GM21360 (cell line): ENCODE data around the gene TMEM141.

ENCODE experiments used
- ATAC-seq: cut with Tn5 transposase; IDR thresholded peaks from one replicate; pipeline ENCODE4 v1.9.1; 2021; ENCODE audit warnings: mild to moderate bottlenecking, moderate library complexity; ENCODE audit not compliant: unreplicated experiment

Gene TMEM141

GRCh38 chr9:136808075-136808805 is 17.1 kb downstream of the TMEM141 start:
- peak; percentile 26 for ATAC-seq

DNA sequence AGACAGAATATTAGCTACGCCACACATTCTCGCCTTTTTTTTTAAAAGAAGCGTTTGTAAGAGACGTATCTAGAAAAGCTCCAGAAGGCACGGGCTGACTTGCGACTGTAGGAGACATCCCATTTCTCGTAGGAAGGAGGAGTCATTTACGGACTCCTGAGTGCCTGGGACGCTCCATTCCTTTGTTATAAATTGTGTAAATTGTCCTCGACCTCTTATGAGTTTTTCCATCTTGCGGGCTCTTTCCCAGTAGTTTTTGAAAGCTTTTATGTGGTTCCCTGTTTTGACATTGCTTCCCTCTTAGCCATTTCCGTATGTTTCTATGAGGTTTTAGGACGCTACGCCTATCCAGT is 17.6 kb downstream of the TMEM141 start:
- ATAC-seq: no peak

- no peak for ATAC-seq
Measured at GRCh38 chr9:136814725-136815421, 23.7 kb downstream of the TMEM141 start.

DNA sequence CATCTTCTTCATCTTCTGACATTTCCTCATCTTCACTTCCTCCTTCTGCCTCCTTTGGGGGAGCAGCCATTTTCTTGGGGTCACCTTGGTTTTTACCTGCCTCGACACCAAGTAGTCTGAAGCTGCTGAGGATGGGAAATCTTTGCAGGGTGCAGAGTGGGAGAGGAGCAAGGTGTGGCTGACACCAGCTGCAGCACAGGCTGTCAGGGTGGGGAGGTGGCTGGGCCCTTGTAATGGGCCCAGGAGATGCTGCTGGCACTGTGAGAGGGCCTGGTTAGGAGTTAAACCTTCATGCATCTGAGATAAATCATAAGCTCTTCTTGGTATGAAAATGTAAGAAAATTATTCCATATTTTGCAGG is 24.3 kb downstream of the TMEM141 start:
- ATAC-seq: no peak

- ATAC-seq: no peak
Measured at GRCh38 chr9:136820971-136821825, 30.1 kb downstream of the TMEM141 start.

- no peak for ATAC-seq
Measured at GRCh38 chr9:136821826-136822544, 30.8 kb downstream of the TMEM141 start.

DNA sequence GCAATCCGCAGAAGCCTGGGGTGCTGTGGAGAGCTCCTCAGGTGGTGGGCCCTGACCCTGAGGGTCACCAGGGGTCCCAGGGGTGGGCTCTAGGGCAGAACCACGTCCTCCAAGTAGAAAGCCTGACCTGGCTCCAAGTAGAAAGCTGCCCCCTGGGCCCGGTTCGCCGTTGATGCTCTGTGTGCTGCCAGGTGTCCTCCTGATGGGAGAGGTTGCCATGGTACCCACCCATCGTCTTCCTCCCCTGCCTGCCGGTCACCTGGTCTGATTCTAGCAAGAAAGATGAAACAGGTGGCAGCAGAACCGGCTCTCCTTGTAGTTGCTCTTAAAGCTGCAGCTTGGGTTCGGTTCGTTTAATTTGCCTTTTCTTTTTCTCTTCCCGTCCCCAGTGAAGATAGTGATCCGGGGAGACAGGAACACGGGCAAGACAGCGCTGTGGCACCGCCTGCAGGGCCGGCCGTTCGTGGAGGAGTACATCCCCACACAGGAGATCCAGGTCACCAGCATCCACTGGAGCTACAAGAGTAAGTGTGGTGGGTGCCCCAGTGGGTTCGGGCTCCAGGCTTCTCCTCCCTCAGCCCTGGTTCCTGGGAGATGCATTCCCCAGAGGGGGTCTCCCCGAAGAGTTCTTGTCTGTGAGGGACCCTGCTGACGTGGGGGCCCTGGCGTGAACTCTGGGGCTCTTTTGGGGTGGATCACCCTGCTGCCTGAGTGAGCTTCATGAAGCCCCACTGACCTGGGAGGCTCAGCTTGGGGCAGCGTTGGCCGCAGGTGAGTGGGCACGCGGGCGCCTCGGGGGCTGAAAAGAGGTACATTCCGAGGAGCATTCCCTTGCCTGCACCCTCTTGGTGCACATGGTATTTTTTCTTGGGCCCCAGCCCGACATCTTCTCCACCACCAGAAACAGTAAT is 32.2 kb downstream of the TMEM141 start:
- no peak for ATAC-seq

DNA sequence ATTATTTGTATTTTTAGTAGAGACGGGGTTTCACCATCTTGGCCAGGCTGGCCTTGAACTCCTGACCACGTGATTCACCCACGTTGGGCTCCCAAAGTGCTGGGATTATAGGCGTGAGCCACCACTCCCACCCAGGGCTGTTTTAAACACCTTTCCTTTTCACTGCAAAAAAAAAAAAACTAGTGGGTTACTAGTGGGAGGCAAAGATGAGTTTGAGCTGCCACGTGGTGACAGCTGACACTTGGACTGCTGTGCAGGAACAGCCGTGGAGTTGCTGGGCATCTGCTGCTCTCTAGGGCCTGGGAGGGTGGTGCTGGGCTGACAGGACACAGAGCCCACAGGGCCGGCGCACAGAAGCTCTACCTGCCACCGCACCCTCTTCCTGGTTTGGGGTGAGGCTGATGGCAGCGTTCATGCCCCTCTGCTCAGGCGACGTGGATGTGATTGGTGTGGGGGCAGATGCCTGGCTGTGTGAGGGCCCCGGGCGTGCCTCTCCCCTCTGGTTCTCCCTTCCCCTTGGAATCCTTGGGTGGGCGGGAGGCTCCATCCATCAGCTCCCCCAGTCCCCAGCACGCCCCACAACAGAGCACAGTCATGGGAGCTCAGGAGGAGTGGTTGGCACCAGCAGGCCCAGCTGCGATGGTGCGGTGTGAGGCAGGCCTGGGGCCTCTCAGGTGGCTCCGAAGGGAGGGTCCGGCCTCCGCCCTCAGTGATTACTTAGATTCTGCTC is 33.5 kb downstream of the TMEM141 start:
- no peak for ATAC-seq

DNA sequence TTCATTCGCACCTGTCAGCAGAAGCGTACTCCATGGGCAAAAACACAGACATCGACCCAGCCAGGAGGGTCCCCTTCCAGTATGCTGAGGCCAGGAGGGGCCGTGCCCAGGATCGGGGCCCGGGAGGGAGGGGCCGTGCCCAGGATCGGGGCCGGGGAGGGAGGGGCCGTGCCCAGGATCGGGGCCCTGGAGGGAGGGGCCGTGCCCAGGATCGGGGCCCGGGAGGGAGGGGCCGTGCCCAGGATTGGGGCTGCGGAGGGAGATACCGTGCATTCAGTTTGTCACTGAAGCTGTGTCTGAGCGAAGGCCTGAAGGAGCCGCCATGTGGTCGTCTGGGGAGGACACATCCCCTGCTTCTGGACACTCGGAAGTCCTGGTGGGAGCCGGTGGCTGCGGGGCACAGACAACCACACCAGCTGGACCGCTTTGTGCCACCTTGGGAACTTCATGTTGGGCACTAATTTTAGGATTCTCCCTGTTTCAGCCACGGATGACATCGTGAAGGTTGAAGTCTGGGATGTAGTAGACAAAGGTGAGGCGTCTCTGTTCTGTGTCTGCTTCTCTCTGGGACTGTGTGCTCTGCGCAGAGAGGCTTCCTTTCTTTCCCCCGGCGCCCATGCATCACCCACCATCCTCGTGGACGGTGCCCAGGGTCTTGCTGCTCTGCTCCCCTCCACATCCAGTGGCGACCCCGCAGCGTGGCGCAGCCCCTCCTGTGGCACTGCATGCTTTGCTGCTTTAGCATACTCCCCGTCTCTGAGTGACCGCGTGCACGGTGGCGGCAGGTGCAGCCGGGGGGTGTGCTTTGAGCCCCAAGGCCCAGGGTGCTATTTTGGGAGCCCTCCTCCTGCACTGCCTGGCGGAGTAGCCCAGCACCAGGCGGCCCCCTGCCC is 34.4 kb downstream of the TMEM141 start:
- ATAC-seq: no peak

GRCh38 chr9:136826188-136826541 is 35.0 kb downstream of the TMEM141 start:
- no peak for ATAC-seq

GRCh38 chr9:136826703-136827582 is 35.8 kb downstream of the TMEM141 start:
- no peak for ATAC-seq

DNA sequence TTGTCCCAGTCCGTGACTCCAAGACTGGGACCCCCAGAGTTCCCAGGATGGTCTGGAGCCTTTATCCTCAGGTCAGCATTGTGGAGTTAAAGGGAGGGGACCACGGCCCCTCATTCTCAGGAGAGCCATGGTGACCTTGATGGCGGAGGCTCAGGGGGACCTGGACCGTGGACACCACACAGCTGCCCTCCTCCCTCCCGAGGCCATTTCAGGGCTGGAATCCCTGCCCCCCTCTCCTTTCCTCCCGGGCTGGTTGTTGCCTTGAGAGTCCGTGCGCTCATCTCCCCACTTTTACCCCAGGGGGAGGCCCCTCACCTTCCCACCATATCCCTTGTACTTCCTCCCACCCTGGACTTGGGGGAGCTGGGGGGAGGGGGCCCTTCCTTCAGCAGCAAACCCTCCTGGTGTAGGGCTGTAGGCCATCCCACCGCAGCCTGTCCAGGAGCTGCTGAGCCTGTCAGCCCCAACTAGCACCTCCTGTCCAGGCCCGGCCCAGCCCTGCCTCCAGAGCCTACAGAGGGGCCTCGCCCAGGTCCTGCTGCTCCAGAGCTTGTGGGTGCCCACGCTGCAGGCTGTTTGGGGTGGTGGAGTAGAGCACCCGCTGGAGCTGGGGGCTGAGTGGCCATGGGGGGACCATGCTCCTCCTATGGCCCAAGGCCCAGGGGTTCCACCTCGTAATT is 36.8 kb downstream of the TMEM141 start:
- no peak for ATAC-seq

GRCh38 chr9:136828474-136829140 is 37.5 kb downstream of the TMEM141 start:
- no peak for ATAC-seq

DNA sequence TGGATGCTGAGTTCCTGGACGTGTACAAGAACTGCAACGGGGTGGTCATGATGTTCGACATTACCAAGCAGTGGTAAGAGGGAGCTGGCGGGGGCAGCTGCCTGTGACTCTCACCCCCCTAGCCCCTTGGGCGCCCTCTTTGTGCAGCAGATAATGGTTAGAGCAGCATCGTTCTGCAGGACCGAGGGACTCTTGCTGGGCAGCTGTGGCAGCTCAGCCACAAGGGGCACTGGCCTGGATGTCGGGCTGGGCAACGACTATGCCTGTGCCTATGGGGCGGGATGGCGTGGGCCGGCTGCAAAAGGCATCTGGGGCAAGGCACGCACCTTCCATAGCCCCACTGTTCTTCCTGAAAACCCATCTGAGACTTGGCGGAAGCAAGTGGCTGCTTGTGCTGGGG is 38.3 kb downstream of the TMEM141 start:
- no peak for ATAC-seq

- ATAC-seq: no peak
Measured at GRCh38 chr9:136829981-136830885, 39.1 kb downstream of the TMEM141 start.
